GM21515 (cell line): Measurements from ENCODE around the gene CRTC1.

Experiments used
- ATAC-seq: cut with Tn5 transposase; IDR thresholded peaks from one replicate; pipeline ENCODE4 v1.9.1; 2021; ENCODE audit not compliant: unreplicated experiment

The CRTC1 gene, protein sequence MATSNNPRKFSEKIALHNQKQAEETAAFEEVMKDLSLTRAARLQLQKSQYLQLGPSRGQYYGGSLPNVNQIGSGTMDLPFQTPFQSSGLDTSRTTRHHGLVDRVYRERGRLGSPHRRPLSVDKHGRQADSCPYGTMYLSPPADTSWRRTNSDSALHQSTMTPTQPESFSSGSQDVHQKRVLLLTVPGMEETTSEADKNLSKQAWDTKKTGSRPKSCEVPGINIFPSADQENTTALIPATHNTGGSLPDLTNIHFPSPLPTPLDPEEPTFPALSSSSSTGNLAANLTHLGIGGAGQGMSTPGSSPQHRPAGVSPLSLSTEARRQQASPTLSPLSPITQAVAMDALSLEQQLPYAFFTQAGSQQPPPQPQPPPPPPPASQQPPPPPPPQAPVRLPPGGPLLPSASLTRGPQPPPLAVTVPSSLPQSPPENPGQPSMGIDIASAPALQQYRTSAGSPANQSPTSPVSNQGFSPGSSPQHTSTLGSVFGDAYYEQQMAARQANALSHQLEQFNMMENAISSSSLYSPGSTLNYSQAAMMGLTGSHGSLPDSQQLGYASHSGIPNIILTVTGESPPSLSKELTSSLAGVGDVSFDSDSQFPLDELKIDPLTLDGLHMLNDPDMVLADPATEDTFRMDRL

GRCh38 chr19:18683109-18683957 is at the start of gene CRTC1:
TSS of gene CRTC1 (plus strand) at chr19:18683680. CDS start at chr19:18683703, 23 bp downstream.
- ATAC-seq, result peak; percentile 66

DNA sequence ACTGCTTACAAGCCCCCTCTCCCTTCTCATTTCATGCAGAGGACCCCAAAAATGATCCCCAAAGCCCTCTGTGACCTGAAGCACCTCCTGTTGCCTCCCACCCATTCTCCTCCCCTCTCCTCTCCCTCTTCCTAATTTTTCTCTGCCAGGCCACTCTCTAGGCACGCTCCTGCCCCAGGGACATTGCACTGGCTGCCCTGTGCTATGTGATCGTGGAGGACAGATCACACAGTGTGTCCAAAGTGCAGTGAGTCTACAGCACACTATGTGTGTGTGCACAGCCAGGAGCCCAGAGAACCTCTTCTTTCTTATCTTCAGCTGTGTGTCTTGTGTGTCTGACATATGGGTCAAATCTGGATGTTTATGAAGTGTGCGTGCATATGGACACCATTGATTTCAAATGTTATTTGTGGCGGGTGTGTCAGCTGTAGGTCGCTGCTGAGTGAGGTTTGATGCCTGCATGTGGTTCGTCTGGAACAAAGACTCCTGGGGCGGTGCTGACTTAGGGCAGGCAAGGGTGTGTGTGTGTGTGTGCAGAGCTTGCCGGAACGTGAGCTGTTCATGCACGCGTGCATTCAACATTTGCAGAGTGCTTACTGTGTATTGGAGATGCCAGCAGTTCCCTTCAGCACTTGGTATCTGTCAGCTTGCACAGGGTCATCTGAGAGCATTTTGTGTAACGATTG is 48.7 kb upstream of the CRTC1 start:
- ATAC-seq, result no peak

DNA sequence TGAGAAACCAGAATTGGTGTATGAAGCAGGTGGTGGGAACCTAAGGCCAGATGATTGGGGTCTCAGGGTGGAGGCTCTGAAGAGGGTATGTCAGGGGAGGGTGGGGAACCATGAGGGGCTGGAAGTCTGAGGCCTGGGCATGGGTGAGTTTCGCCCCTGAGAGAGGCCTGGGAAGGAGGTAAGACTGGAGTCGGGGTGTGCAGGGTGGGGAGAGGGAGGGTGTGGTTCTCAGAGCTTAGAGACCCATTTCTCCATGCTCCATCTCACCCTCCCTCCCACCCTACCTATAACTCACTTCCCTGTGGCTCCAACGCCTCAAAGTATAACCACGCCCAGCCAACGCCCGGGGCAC is 47.7 kb upstream of the CRTC1 start:
- no peak for ATAC-seq

DNA sequence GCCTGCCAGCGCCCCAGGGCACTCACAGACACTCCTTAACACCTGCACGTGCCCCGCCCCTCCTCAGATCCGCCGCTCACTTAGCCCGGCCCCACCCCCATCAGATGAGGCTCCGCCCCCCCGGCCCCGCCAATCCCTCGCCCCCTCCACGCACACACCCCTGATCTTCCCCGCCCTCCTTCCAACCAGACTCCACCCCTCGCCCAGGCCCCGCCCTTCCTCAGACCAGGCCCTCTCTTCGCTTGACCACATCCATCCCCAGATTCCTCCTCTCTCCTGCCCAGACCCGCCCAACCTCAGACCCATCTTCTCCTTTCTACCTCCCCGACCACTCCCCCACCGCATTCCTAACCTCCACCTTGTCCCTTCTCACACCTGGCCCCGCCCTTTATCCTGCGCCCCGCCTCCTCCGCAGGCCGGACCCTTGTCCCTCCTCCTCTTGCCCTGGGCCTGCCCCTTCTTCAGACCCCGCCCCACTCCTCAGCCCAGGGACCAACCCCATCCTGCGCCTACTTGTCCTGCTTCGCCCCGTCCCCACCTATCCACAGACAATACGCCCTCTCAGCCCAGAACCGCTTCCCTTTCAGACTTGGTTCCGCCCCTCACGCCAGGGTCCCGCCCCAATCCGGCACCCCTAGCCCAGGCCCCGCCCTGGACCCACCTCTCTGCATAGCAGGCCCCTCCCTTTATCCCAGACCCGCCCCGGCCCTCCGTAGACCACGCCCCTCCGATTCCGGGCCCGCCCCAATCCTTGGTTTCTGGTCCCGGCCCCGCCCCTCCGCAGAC is 47.1 kb upstream of the CRTC1 start:
- ATAC-seq, result peak; percentile 81

DNA sequence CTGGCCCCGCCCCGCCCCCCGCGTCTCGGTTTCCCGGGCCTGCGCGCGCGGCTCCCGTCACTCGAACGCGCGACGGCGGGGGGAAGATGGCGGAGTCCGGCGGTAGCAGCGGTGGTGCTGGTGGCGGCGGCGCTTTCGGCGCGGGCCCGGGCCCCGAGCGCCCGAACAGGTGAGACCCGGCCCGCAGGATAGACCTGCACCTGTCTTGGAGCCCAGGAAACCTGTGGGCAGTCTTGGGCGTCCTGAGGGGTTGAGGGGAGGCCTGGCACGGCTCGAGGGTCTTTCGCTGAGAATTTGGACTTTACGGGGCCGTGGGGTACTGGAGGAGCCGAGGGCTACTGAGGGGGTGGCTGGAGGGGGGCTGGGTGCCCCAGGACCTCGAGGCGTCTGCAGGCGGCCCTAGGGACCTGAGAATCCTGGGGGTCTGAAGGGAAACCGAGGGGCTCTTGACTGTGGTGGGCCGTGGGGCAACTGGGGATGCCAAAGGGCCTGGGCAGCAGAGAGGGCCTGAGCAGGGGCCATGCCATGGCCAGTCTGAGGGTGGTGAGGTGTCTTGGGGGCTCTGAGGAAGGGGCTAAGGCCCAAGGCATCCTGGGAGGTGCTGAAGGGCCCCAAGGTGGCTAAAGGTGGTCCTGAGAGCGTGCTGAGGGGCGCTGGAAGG is 46.4 kb upstream of the CRTC1 start, which contains the start of gene KLHL26:
TSS of gene KLHL26 (plus strand) at position 60 of the 661 bp plus-strand sequence. CDS start at position 87, 27 bp downstream.
- ATAC-seq, result no peak

DNA sequence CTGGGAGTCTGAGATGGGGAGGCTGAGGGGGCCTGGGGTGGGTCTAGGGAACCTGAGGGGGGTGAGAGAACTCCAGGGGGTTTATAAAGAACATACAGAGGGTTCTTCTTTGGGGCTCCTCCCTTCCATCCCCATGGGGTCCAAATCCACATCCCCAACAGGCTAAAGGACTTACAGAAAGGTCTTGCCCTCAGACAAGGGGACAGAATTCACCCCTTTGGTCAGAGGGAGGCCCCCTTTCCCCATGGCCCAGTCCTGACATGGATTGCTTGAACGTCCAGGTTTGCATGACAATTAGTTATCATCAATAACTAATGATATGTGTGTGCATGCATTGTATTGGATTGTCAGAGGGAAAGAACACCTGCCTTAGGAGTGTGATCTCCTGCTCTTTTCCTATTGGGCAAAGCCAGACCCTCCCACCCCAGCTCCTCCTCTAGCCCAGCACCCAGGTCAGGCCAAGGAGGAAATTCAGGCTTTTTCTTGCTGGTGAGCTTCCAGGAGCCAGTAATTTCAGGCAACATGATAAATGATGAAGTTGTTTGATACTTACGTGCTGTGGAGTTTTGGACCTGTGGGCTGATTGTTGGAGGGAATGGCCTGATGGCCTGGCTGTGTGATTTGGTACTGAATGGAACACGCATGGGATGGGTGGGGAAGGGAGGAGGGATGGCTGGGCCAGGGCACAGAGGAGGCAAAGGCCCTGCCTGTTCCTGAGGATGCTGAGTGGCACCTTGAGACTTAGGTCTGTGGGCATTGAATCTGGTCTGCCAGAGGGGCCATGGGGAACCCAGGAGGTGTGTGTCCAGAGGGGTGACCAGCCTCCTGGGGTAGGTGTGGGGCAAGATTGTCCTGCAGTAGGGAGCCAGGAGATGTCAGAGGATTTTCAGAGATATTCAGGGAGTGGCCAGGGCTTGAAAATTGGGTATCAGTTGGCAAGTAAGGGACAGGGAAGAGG is 45.5 kb upstream of the CRTC1 start:
- no peak for ATAC-seq

GRCh38 chr19:18639706-18640243 is 43.7 kb upstream of the CRTC1 start:
- no peak for ATAC-seq

DNA sequence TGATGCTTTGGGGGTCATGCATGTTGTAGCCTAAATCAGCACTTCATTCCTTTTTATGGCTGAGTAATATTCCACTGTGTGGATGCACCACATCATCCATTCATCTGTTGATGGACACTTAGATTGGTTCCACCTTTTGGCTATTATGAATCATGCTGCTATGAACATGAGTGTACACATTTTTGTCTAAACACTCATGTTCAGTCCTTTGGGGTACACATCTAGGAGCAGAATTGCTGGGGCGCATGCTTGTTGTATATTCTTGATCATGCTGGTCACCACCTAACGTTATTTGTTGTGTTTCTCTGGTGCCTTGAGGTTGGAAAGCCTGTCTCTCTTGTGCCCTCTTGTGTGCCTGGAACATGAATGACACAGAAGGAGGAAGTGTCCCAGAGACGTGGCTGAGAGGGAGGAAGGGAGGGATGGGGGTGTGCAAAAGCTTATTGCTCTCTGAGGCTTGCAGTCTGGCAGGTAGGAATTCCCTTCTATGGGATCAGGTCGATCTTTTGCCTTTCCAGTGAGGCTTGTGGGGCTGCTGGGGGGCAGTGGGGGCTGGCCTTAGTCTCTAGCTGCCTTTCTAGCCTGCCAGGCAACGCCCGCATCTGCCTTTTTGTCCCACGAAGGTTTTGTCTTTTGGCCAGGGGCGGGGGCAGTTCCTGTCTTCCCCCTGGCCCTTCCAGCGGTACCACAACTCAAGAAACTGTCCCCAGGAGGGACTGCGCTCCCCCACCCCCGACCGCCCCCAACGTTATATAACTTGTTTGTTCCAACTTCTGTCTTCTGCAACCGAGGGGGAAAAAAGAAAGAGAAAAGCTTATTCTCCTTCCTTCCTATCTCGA is 39.1 kb upstream of the CRTC1 start:
- ATAC-seq, result no peak

- ATAC-seq, result no peak
Measured at GRCh38 chr19:18645035-18645511, 38.4 kb upstream of the CRTC1 start.

- no peak for ATAC-seq
Measured at GRCh38 chr19:18646535-18647370, 36.7 kb upstream of the CRTC1 start.

- ATAC-seq, result no peak
Measured at GRCh38 chr19:18647371-18647767, 36.1 kb upstream of the CRTC1 start.

- no peak for ATAC-seq
Measured at GRCh38 chr19:18647807-18648206, 35.7 kb upstream of the CRTC1 start.

DNA sequence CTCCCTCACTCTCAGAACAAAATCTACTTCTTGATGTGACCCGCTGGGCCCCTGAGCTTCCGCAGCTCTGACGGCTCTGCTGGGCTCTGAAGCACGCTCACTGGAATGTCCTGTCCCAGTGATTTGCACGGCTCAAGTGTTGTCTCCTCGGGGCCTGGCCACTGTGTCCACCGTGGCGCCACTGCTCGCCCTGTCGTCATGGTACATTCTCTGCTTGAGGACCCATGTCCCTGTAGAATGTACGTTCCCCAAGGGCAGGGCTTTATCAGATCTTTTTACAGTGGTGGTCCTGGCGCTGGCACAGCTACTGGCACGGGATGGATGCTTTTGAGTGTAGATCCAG is 34.5 kb upstream of the CRTC1 start:
- no peak for ATAC-seq

- no peak for ATAC-seq
Measured at GRCh38 chr19:18649371-18650020, 34.0 kb upstream of the CRTC1 start.

DNA sequence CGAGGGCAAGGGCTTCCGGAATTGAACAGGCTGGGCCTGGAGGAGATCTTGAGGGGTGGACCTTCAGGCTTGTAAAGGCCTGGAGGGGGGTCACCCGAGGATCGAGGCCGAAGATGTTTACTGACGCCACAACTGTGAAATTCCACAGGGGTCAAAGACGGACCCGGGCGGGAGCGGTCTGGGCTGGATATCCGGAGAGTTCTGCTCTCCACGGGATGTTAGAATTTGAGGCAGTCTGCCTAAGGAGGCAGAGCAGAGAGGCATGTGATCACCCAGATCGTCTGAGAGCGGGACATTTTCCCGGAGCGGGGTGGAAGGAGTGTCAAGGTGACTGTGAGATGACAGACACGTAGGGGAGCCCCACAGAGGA is 33.5 kb upstream of the CRTC1 start:
- ATAC-seq, result no peak

DNA sequence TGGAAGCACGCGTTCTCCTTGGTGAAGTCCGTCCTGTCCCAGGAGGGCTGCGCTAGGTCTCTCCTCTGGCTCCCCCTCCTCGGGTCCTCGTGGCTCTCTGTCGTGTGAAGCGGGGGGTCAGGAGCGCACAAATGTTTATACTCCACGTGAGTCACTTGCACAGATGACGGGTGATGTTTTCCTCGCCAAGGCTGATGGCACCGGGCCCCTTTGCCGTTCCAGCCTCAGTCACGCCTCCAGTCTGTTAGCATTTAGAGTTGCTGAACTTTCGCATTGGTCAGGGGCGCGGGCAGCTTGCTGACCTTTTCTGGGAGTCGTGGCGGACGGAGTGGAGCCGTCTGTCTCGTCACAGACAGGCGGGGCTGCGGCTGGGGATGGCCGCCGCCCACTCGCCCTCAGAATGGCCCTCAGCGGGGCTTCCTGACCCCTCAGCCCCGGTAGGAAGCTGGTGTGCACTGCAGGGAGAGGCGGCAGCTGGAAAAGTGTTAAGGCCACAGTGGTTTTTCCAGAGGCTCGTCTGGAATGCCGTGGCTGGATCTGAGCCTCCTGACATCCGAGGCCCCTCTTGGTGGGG is 32.9 kb upstream of the CRTC1 start:
- ATAC-seq, result no peak
